ENCODE measurements around the gene TMEM95.

The TMEM95 gene

GRCh38 chr17:7380855-7381683 is 26.1 kb downstream of the TMEM95 start, which contains the start of gene TNK1:
TNK1 (plus strand) TSS chr17:7381089; CDS start chr17:7382927, 1,838 bp downstream.
- no peak for DNase-seq

GRCh38 chr17:7382901-7383300 is 27.9 kb downstream of the TMEM95 start:
- no peak for DNase-seq

DNA sequence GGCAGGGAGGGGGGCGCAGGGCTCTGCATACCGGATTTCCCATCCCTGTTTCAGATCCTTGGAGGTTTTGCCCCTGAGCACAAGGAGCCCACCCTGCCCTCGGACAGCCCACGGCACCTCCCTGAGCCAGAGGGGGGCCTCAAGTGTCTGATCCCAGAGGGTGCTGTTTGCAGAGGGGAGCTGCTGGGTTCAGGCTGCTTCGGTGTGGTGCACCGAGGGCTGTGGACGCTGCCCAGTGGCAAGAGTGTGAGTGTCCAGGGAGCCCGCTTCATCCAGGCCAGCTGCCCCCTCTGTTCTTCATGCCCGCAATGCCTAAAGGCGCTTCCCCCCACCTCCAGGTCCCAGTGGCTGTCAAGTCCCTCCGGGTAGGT is 28.4 kb downstream of the TMEM95 start:
- no peak for DNase-seq

- no peak for DNase-seq
Measured at GRCh38 chr17:7383742-7384488, 29.0 kb downstream of the TMEM95 start.

GRCh38 chr17:7384489-7385081 is 29.6 kb downstream of the TMEM95 start:
- DNase-seq, result no peak

DNA sequence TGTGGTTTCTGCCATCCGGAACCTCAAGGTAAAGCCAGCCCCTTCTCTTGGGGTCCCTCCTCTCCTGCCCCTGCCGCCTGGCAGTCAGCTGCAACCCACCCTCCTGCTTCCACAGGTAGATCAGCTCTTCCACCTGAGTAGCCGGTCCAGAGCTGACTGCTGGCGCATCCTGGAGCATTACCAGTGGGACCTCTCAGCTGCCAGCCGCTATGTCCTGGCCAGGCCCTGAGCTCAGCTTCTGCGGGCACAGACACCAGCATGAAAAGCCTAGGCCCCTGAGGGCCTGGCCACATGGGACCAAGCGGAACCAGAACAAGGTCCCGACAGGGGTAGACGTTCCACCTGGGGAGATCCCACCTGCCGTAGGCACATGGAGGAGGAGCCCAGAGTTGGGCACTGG is 33.9 kb downstream of the TMEM95 start:
- DNase-seq, result no peak

DNA sequence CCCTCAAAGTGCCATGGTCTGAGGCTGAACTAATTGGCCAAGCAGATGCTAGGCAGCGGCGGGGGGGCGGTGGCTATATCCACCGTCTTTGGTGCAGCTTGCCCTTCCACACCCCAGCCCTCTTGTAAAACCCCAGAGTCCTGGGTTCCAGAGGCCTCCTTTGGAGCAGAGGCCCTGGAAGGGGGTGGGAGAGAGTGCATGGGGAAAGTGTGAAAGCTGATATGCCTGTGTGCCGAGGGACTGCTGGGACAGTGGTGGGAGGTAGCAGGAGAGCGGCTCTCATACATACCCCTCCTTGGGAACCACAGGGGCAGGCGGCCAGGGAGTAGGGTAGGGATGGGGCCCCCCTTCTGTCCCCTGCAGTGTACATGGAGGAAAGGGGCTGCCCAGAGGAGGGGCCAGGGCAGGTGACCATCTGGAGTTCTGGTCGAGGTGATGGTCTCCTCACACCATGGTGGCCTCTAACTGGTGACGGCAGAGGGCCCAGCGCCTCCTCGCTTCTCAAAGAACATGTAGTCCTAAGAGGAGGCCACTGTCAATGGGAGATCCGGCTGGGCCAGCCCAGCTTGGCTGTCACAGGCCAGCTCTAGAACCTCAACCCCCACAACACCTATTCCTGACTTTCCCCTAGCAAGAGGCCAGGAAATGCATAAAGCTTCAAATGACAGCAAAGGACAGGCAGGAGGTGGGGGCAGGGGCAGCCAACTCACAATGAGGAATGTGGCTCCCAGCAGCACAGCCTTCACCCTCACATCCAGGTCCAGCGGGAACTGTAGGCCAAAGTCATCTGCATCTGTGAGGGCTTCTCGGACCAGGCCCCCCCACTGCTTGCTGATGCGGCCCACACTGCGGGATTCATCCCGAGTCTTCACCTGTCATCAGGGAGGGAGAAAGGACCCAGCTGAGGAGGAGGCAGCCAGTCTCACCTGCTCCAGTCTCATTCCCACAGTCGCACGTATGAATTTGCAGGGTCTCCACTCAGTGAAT is 35.3 kb downstream of the TMEM95 start:
- no peak for DNase-seq

DNA sequence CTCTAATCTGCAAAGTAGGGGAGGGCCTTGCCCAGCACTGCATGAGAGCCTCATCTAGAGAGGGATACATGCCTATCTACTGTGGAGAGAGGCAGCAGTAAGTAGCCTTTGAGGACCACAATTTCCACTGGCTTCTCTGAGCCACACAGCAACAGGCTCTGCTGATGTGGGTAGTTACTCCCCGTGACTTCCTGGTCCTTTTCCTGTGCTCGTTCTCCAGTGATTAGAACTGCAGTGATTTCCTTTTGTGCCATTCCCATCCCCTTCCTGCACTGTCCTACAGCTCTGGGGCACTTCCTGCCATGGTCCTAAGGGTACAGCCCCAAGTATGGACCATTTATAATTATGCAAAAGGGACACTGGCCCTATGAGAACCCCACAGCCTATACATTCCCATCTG is 36.4 kb downstream of the TMEM95 start:
- DNase-seq, result no peak

DNA sequence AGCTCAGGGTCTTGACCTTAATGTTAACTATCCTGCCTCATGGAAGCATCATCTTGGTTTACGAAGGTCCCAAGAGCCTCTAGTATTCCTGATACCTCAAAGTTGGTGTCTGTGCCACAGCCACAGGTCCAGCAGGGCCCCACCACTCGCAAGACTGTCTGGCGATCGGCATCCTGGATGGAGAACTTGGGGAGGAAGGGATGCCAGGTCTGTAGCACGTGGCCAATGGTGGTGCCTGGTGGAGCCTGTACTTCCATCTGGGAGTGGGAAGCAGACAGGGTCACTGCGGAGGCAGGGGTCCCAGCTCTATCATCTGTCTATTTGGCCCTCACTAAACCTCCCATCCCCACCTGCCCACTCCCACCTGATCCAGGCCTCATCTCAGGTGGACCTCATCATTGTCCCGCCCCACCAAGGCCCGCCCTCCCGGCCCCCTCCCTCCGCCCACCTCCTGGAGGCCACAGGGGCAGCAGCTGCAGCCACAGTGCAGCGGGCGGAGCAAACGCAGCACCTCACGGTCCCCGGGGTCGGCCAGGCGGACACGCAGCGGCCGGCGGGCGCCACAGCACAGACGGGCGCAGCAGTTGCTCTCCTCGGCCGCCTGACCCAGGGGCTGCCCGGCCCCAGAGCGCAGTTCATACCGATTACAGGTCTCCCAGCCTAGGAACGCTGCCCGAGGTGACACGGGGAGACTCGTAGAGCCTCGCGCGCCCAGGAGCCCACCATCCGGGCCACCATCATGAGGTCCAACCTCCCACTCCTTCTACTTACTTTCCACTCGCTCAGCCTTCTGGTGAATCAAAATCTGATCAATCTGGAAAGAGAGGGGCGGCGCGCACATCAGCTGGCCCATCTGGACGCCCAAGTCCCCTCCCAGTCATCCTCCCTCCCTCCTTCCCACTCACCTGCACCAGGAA is 38.0 kb downstream of the TMEM95 start:
- no peak for DNase-seq

DNA sequence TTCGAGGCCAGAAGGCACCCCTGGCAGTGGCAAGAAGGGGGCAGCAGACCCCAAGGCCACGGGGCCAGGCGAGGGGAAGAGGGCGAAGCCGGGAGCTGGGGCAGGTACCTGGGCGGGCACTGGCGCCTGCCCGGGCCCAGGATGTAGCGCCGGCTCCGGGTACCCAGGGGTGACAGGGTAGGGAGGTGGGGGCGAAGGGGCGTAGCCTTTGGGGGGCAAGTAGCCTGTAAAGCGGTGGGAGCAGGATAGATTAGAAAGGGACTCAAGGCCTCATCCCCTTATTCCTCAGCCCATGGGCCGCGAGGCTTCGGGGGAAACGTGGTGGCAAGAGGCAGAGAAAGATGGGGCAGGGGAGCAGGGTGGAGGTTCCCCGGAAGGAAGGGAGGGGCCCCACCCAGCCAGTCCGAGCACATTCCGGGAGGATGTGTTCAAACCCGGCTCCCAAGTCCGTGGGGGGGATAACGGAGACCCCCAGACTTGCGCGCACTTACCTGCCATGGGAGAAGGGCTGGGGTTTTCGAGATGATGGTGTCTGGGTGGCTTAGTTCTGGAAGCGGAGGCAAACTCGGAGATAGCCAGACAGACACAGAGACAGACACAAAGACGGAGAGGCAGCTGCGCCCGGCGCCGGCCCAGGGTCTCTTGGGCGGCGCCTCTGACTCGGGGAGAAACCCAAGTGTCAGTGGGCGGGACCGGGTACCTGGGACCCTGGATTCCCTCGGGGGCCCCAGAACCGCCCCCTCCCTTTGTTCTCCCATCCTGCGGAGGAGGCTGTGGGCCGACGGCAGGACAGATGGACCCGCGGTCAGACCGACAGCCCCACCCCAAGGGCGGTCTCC is 38.9 kb downstream of the TMEM95 start:
- no peak for DNase-seq

DNA sequence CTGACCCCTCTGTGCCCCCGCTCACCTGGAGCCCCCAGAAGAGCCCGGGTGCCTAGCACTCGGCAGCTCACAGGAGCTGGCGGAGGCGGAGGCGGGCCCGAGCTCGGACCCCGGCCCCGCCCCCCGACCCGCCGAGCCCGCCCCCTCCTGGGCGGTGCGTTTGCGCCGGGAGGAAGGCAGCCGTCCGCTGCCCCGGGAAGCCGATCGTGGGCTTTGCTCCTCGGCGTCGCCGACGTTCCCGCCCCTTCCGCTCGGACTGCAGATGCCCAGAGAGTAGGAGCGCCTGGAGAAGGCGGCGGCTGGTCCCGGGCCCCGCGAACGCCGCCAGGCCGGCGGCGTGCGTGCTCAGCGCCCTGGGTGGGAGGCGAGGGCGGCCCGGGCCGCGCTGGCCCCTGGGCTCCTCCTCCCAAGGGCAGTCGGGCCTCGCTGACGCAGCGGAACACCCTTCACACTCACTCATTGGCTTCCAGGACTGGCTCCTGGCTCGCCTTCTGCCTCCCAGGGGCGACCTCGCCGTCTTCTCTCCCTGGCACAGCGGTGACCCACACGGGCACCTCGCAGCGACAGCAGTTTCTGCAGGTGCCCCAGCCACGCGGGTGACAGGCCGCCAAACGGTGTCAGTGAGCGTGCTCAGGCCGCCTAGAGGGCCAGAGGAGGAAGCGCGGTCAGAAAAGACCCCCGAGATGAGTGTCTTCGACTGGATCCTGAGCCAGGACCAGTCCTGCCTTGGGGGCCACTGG is 39.7 kb downstream of the TMEM95 start, which contains the start of gene PLSCR3:
Gene PLSCR3 (minus strand): TSS at position 74 of the 740 bp plus-strand sequence. CDS start 415 bp downstream, outside the sequence.
- DNase-seq, result peak; percentile 81

DNA sequence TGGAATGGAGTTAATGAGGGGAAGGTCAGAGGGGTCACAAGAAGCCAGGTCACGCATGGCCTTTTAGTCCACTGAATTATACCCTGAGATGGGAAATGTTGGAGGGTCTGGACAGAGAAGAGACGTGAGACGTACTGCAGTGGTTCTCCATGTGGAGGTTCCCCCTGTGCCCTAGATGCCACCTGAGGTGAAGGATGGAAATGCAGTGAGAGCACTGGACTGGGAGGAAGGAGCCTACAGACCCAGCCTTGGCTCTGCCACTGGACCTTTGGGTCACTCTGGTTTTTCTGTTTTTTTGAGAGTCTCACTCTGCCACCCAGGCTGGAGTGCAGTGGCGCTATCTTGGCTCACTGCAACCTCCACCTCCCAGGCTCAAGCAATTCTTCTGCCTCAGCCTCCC is 41.2 kb downstream of the TMEM95 start:
- no peak for DNase-seq

GRCh38 chr17:7398612-7399011 is 43.7 kb downstream of the TMEM95 start:
- no peak for DNase-seq

GRCh38 chr17:7403043-7403726 is 48.2 kb downstream of the TMEM95 start:
- no peak for DNase-seq

DNA sequence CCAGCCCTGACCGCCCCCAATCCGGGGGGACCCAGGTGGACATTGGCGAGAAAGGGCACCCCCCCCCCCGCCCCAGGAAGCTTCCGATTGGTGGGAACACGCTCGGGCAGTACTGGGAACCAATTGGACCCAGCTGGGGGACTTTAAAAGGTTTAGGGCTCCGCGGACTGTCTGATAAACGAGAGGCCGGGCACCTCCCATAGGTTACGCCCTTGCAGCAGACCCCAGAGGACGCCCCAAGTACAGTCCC is 48.7 kb downstream of the TMEM95 start:
- no peak for DNase-seq

GRCh38 chr17:7403977-7404736 is 49.2 kb downstream of the TMEM95 start, which contains the start of gene TMEM256:
TMEM256 (minus strand) TSS chr17:7404097; CDS start chr17:7404084, 13 bp downstream.
- peak; percentile 100 for DNase-seq

- no peak for DNase-seq
Measured at GRCh38 chr17:7404737-7405349, 49.9 kb downstream of the TMEM95 start.

All from midbrain (tissue), 1 donor.